ENCODE data around the gene GTPBP4. TPM values are rescaled to one million over a fixed set of nuclear protein-coding genes. Genes with fewer than 3 reads are reported as not detected.

The GTPBP4 gene
- polyA plus RNA-seq, 1 donor (not counting 4 experiments of a cell fraction or from before 2014, with no cell fraction given) = 70.4 TPM

GRCh38 chr10:1041514-1041913 is 53.3 kb downstream of the GTPBP4 start:
- dilution Hi-C loops (cut with MboI; ENCODE audit: extremely low pct_ligation_motif_present, low sequenced_read_pairs) = no loop called here
- Histone ChIP-seq H4K20me1 (ENCODE audit: control insufficient read depth, extremely low read depth, insufficient read depth, low read length) (peaks cover 32% of the 10 kb centered on the region), H3K79me2 (ENCODE audit: control insufficient read depth, insufficient read depth, low read length) (peaks cover 32% of the 10 kb centered on the region), H3K9me1 (ENCODE audit: control insufficient read depth, extremely low read depth, insufficient read depth, low read length) (no peaks in the 10 kb centered on the region), H3K9ac (ENCODE audit: control insufficient read depth, extremely low read depth, insufficient read depth, low read length) (no peak overlapping the region), H2AFZ (ENCODE audit: control insufficient read depth, low read length) (no peak overlapping the region), H3K9me3 (ENCODE audit: control insufficient read depth, low read depth, low read length) (no peaks in the 10 kb centered on the region), H3K4me1 (ENCODE audit: control insufficient read depth, extremely low read depth, insufficient read depth, low read length) (peaks cover 15% of the 10 kb centered on the region), H3K27me3 (ENCODE audit: control insufficient read depth, extremely low read depth, insufficient read depth, low read length) (no peaks in the 10 kb centered on the region), H3K36me3 (ENCODE audit: control insufficient read depth in 2 of 2, extremely low read depth in 1 of 2, insufficient read depth in 2 of 2, low read length in 2 of 2) (peaks cover 15 to 36% of the 10 kb centered on the region in 2 experiments), H3K27ac (ENCODE audit: control insufficient read depth, insufficient read depth, low read length) (no peak overlapping the region), H3K4me3 (ENCODE audit: control insufficient read depth in 2 of 3, extremely low read depth in 1 of 3, insufficient read depth in 2 of 3, low read depth in 1 of 3, low read length in 3 of 3) (no peak overlapping the region), H3K4me2 (ENCODE audit: control insufficient read depth, extremely low read depth, insufficient read depth, low read depth, low read length) (no peak overlapping the region)
- no peak for TF ChIP-seq EZH2 (IDR thresholded peaks at IDR 0.05; ENCODE audit: low read length)
- TF ChIP-seq CTCF (optimal IDR thresholded peaks at IDR 0.05 in 1 of 3, IDR thresholded peaks at IDR 0.05 in 1 of 3, conservative IDR thresholded peaks at IDR 0.05 in 1 of 3; ENCODE audit: extremely low read depth in 1 of 3, insufficient read depth in 2 of 3, low read length in 3 of 3) = no peak
- FAIRE-seq = no peak
- no peak for DNase-seq (ENCODE audit: low read depth, low spot score)

DNA sequence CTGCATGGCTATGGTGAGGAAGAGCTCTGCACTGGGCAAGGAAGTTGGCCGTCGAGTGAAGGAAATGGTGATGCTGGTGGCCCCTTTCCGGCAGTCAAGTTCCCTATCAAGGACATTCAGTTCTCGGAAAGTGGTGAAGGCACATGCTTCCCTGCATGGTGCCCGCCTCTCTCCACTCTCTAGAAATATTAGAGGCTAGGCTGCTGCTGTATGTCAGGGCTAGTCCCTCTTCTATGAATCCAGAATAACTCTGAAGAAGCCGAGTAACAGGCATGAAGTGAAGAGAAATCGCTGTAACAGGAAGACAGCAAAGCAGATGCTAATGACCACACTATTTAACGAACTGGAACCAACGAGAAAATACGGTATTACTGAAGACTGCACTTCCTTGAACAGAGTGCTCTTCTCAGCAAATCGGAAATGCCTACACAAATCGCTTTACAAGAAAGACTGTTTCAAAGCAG is 55.3 kb downstream of the GTPBP4 start:
- dilution Hi-C loops (cut with MboI; ENCODE audit: extremely low pct_ligation_motif_present, low sequenced_read_pairs) = no loop called here
- H3K36me3 ChIP-seq (ENCODE audit: control insufficient read depth in 2 of 2, extremely low read depth in 1 of 2, insufficient read depth in 2 of 2, low read length in 2 of 2) = peaks cover 18 to 27% of the 10 kb centered on the region in 2 experiments
- H3K4me1 ChIP-seq (ENCODE audit: control insufficient read depth, extremely low read depth, insufficient read depth, low read length) = peaks cover 15% of the 10 kb centered on the region
- H2AFZ ChIP-seq (ENCODE audit: control insufficient read depth, low read length) = no peak overlapping the region
- H3K9ac ChIP-seq (ENCODE audit: control insufficient read depth, extremely low read depth, insufficient read depth, low read length) = no peak overlapping the region
- no peak overlapping the region for H3K4me2 ChIP-seq (ENCODE audit: control insufficient read depth, extremely low read depth, insufficient read depth, low read depth, low read length)
- no peaks in the 10 kb centered on the region for H3K27me3 ChIP-seq (ENCODE audit: control insufficient read depth, extremely low read depth, insufficient read depth, low read length)
- no peak overlapping the region for H3K4me3 ChIP-seq (ENCODE audit: control insufficient read depth in 2 of 3, extremely low read depth in 1 of 3, insufficient read depth in 2 of 3, low read depth in 1 of 3, low read length in 3 of 3)
- TF ChIP-seq CTCF (optimal IDR thresholded peaks at IDR 0.05 in 1 of 3, IDR thresholded peaks at IDR 0.05 in 1 of 3, conservative IDR thresholded peaks at IDR 0.05 in 1 of 3; ENCODE audit: extremely low read depth in 1 of 3, insufficient read depth in 2 of 3, low read length in 3 of 3) (no peak), EZH2 (IDR thresholded peaks at IDR 0.05; ENCODE audit: low read length) (no peak)
- FAIRE-seq = no peak
- no peak overlapping the region for H3K27ac ChIP-seq (ENCODE audit: control insufficient read depth, insufficient read depth, low read length)
- no peak for DNase-seq (ENCODE audit: low read depth, low spot score)
- peaks cover 34% of the 10 kb centered on the region for H4K20me1 ChIP-seq (ENCODE audit: control insufficient read depth, extremely low read depth, insufficient read depth, low read length)
- no peaks in the 10 kb centered on the region for H3K9me3 ChIP-seq (ENCODE audit: control insufficient read depth, low read depth, low read length)
- H3K9me1 ChIP-seq (ENCODE audit: control insufficient read depth, extremely low read depth, insufficient read depth, low read length) = no peaks in the 10 kb centered on the region
- peaks cover 45% of the 10 kb centered on the region for H3K79me2 ChIP-seq (ENCODE audit: control insufficient read depth, insufficient read depth, low read length)
